Osteoblast (primary cell): ENCODE results near the gene SLC27A6. TPM values are rescaled to one million over a fixed set of nuclear protein-coding genes. Genes with fewer than 3 reads are reported as not detected.

Source experiments
- DNase-seq: peaks from one replicate; pipeline ENCODE4 v3.0.0; 2011; ENCODE audit warnings: low spot score, mixed read lengths; ENCODE audit not compliant: insufficient read length; ENCODE audit errors: missing footprints
- H2AFZ ChIP-seq: 2 replicates; pipeline ENCODE4 v1.6.0; 2011; ENCODE audit warnings: mild to moderate bottlenecking, low read length
- H3K27ac ChIP-seq: 2 replicates; pipeline ENCODE4 v1.5.1; 2011; ENCODE audit warnings: mild to moderate bottlenecking, low read depth, low read length, moderate library complexity
- H3K27me3 ChIP-seq: 2 replicates; pipeline ENCODE4 v1.6.0; 2012; ENCODE audit warnings: mild to moderate bottlenecking, control low read depth, inconsistent platforms, low read length, moderate library complexity; ENCODE audit not compliant: insufficient read depth
- H3K36me3 ChIP-seq: 2 replicates; pipeline ENCODE4 v1.5.1; 2011; ENCODE audit warnings: mild to moderate bottlenecking, low read length, control low read depth, moderate library complexity; ENCODE audit not compliant: insufficient read depth
- H3K4me1 ChIP-seq: 2 replicates; pipeline ENCODE4 v1.5.1; 2011; ENCODE audit warnings: mild to moderate bottlenecking, low read length, control low read depth, moderate library complexity; ENCODE audit not compliant: insufficient read depth
- H3K4me2 ChIP-seq: 2 replicates; pipeline ENCODE4 v1.6.0; 2011; ENCODE audit warnings: mild to moderate bottlenecking, low read length; ENCODE audit not compliant: insufficient read depth
- H3K4me3 ChIP-seq: fragments of 200-600 bp; sonication (generic); 3 replicates; pipeline ENCODE4 v1.5.1; 2012; ENCODE audit warnings: mild to moderate bottlenecking, low read length, inconsistent platforms; ENCODE audit not compliant: insufficient read depth
- H3K79me2 ChIP-seq: 2 replicates; pipeline ENCODE4 v1.6.0; 2012; ENCODE audit warnings: mild to moderate bottlenecking, low read length, control low read depth, inconsistent platforms; ENCODE audit not compliant: insufficient read depth
- H3K9me3 ChIP-seq: 2 replicates; pipeline ENCODE4 v1.5.1; 2011; ENCODE audit warnings: low read depth, low read length, control low read depth
- H4K20me1 ChIP-seq: 2 replicates; pipeline ENCODE4 v1.6.0; 2012; ENCODE audit warnings: mild to moderate bottlenecking, low read length, control low read depth; ENCODE audit not compliant: insufficient read depth
- CTCF ChIP-seq: IDR thresholded peaks from 2 replicates; pipeline ENCODE4 v1.5.1; 2011; ENCODE audit warnings: mild to moderate bottlenecking, low read depth, low read length, moderate library complexity; ENCODE audit errors: extremely low read depth
- total RNA-seq: library from RNA; depleted of rRNA; stranded (reverse); fragments of >200 nt; gene quantifications from 2 replicates; pipeline ENCODE4 v1.2.3, GENCODE V29; 2012

Gene SLC27A6
- total RNA-seq, 1 donor = not detected

DNA sequence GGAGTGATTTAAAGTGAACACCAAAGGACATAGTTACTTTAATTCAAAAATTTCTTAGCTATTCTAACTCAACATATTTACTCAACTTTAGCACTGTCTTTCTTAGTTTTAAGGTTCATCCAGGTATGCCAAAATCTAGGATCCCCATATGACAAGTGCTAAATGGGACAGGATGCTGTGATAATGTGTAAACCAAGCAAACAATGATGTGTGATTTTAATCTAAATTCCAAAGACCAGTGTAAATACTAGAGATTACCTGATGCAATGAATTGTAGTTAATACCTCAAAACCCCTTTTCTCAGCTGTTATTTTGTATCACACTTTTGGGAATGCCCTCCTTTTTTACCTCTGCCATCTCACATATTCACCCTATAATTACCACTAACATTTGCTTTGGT lies 102.5 kb downstream of the SLC27A6 start:
- H3K27ac ChIP-seq = no peak overlapping the region
- no peaks in the 10 kb centered on the region for H3K79me2 ChIP-seq
- no peak overlapping the region for H3K4me3 ChIP-seq
- no peaks in the 10 kb centered on the region for H4K20me1 ChIP-seq
- no peak for DNase-seq
- H3K4me1 ChIP-seq = no peaks in the 10 kb centered on the region
- H3K4me2 ChIP-seq = no peak overlapping the region
- H3K27me3 ChIP-seq = no peaks in the 10 kb centered on the region
- no peaks in the 10 kb centered on the region for H3K9me3 ChIP-seq
- H3K36me3 ChIP-seq = no peaks in the 10 kb centered on the region
- TF ChIP-seq CTCF = no peak
- no peak overlapping the region for H2AFZ ChIP-seq

GRCh38 chr5:129069292-129069691 lies 104.0 kb downstream of the SLC27A6 start:
- Histone ChIP-seq H3K36me3 (no peaks in the 10 kb centered on the region), H2AFZ (no peak overlapping the region)

GRCh38 chr5:129073111-129073510 lies 107.8 kb downstream of the SLC27A6 start:
- no peak overlapping the region for H3K27ac ChIP-seq
- H4K20me1 ChIP-seq = no peaks in the 10 kb centered on the region
- no peak overlapping the region for H2AFZ ChIP-seq
- no peaks in the 10 kb centered on the region for H3K79me2 ChIP-seq
- TF ChIP-seq CTCF = no peak
- H3K4me3 ChIP-seq = no peak overlapping the region
- H3K4me1 ChIP-seq = no peaks in the 10 kb centered on the region
- no peaks in the 10 kb centered on the region for H3K27me3 ChIP-seq
- H3K36me3 ChIP-seq = no peaks in the 10 kb centered on the region
- H3K4me2 ChIP-seq = no peak overlapping the region
- no peak for DNase-seq
- H3K9me3 ChIP-seq = no peaks in the 10 kb centered on the region

More at GRCh38 chr5:129069292-129069691, 104.0 kb downstream of the SLC27A6 start:
- no peaks in the 10 kb centered on the region for H3K9me3 ChIP-seq
- no peaks in the 10 kb centered on the region for H3K79me2 ChIP-seq
- H3K27me3 ChIP-seq = no peaks in the 10 kb centered on the region
- no peak overlapping the region for H3K4me3 ChIP-seq
- no peak for TF ChIP-seq CTCF
- H3K4me2 ChIP-seq = no peak overlapping the region
- H3K4me1 ChIP-seq = no peaks in the 10 kb centered on the region
- no peaks in the 10 kb centered on the region for H4K20me1 ChIP-seq
- no peak overlapping the region for H3K27ac ChIP-seq
- no peak for DNase-seq

DNA sequence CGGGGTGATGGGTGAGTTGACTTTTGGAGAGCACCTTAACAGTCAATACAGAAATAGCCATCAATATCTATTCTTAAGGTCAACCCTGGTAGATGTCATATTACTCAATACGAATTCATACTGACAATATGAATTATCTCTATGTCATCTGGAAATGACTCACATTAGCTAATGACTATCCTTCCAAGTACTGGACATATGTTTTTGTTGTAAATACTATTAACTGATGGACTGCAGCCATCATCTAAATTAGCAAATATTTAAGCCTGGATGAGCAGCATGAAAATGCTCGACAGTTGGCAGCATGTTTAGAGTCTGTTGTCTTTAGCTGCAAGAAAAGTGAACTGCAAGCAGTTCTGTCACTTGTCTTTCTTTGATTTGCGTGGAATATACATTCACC lies 109.6 kb downstream of the SLC27A6 start:
- Histone ChIP-seq H3K27me3 (no peaks in the 10 kb centered on the region), H3K9me3 (no peaks in the 10 kb centered on the region), H3K4me1 (no peaks in the 10 kb centered on the region), H3K4me3 (no peak overlapping the region), H3K4me2 (no peak overlapping the region), H3K36me3 (no peaks in the 10 kb centered on the region), H3K79me2 (no peaks in the 10 kb centered on the region), H4K20me1 (no peaks in the 10 kb centered on the region), H3K27ac (no peak overlapping the region), H2AFZ (no peak overlapping the region)
- no peak for DNase-seq
- no peak for TF ChIP-seq CTCF
